ENCODE data around the gene RPL36.

- no peak for TF ChIP-seq CTCF (conservative IDR thresholded peaks at IDR 0.05; ENCODE audit: low read depth in 2 of 2)
- TF ChIP-seq ZNF114 (CRISPR knock-in tag; IDR thresholded peaks at IDR 0.05) = no peak
- no peak for TF ChIP-seq POLR2AphosphoS5 (IDR thresholded peaks at IDR 0.05; ENCODE audit: low read depth)
- TF ChIP-seq EZH2 (IDR thresholded peaks at IDR 0.05; ENCODE audit: low read depth, unreplicated experiment) = no peak
- TF ChIP-seq EZH2phosphoT487 (IDR thresholded peaks at IDR 0.05; ENCODE audit: unreplicated experiment) = no peak
- TF ChIP-seq NANOG (IDR thresholded peaks at IDR 0.05; ENCODE audit: borderline replicate concordance) = no peak
- TF ChIP-seq CREB1 (CRISPR knock-in tag; IDR thresholded peaks at IDR 0.05; ENCODE audit: low read depth) = no peak
- TF ChIP-seq JUNB (IDR thresholded peaks at IDR 0.05; ENCODE audit: unreplicated experiment) = no peak
- no peak for TF ChIP-seq REST (IDR thresholded peaks at IDR 0.05; ENCODE audit: unreplicated experiment)
- no peak for TF ChIP-seq ZNF331 (CRISPR knock-in tag; IDR thresholded peaks at IDR 0.05; ENCODE audit: low read depth)
- no peak for TF ChIP-seq ETS1 (IDR thresholded peaks at IDR 0.05)
- TF ChIP-seq STAT1 (IDR thresholded peaks at IDR 0.05; ENCODE audit: unreplicated experiment) = no peak
- TF ChIP-seq ZNF462 (CRISPR knock-in tag; IDR thresholded peaks at IDR 0.05) = no peak
Measured at GRCh38 chr19:5643060-5643459, 47.0 kb upstream of the RPL36 start.
